NOMO-1 treated with dmso at 0.1 percent for 144 hours (cell line): ENCODE measurements around the gene ZNF311.
"Not testable (repeated sequence)": the region's sequence is repeated elsewhere in the genome, so short reads cannot be mapped to it uniquely, and the experiment has no call there.

Source experiments
- DNase-seq: peaks from one replicate; lab custom pipeline; 2025; ENCODE audit not compliant: unreplicated experiment; lab: John Stamatoyannopoulos, UW

ZNF311 gene

DNA sequence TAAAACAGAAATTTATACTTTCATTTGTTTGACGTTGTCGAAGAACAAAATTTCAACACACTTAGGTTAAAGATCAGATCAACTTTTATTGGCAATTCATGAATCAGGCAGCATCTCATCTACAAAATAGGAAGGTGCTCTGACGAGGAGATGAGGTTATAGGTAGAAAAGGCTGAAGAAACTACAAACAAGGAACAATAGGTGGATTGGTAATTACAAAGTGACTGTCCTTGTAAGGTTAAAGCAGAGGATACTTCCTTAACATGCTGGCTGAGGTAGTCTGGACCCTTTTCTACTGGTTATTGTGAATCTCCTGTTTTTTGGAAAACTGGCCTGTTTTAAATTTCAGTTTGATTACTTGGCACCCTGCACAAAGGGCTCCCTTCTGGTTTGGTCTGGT is 48.8 kb downstream of the ZNF311 start:
- DNase-seq: no peak

DNA sequence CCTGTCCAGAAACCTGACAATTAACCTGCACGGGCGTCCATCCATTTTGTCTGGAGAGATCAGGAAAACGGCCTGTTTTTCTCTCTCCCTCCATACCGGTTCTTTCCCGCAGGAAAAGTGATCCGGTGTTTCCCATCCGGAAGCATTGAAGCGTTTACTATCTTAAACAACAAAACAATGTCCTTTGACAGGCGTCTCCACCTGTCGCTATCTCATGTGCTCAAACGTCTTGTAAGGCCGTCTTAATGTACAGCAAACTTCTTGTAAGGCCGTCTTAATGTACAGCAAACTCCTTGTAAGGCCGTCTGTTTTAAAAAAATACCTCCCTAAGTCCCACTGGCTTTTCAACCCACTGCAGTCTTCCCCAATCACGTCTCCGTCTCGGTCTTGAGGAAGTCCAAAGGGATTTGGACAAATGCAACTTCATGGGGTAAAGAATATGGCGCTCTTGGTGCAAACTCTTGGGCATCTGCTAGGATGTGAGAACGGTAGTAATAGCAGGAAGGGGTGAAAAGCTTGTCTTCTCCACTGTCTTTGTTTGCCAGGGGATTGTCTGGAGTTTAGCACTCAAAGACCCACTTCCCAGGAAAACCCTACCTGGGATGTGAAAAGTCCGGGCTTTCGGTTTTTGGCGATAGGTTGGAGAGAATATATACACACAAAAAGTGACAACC is 51.4 kb downstream of the ZNF311 start:
- no peak for DNase-seq

GRCh38 chr6:28953039-28953584 is 52.0 kb downstream of the ZNF311 start:
- no peak for DNase-seq

DNA sequence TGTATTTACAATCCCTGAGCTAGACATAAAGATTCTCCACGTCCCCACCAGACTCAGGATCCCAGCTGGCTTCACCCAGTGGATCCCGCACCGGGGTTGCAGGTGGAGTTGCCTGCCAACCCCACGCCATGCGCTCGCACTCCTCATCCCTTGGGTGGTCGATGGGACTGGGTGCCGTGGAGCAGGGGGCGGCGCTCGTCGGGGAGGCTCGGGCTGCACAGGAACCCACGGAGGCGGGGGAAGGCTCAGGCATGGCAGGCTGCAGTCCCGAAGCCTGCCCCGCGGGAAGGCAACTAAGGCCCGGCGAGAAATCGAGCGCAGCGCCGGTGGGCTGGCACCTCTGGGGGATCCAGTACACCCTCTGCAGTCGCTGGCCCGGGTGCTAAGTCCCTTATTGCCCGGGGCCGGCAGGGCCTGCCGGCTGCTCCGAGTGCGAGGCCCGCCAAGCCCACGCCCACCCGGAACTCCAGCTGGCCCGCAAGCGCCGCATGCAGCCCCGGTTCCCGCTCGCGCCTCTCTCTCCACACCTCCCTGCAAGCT is 55.4 kb downstream of the ZNF311 start:
- not testable (repeated sequence) for DNase-seq

- no peak for DNase-seq
Measured at GRCh38 chr6:28948782-28949486, 56.2 kb downstream of the ZNF311 start.

GRCh38 chr6:28947831-28948270 is 57.3 kb downstream of the ZNF311 start:
- DNase-seq: no peak

DNA sequence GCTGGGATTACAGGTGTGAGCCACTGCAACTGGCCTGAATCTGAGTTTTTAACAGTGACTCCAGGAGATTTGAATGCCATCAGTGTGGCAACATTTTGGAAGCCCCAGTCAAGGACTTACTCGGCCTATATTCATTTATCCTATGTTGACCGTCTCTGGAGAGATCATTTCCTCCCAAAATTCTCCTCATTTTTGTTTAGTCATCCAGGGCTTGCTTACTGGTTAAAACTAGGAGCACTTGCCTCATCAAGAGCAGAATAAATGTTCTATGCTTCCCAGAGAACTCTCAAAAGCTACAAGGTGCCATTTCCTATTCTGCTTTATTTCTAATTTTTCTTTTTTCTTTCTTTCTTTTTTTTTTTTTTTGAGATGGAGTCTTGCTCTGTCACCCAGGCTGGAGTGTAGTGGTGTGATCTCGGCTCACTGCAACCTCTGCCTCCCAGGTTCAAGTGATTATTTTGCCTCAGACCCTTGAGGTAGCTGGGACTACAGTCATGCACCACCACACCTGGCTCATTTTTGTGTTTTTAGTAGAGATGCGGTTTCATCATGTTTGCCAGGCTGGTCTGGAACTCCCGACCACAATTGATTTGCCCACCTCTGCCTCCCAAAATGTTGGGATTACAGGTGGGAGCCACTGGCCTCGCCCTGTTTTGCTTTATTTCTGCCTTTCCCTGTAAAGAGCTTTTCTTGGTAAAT is 57.9 kb downstream of the ZNF311 start:
- no peak for DNase-seq

DNA sequence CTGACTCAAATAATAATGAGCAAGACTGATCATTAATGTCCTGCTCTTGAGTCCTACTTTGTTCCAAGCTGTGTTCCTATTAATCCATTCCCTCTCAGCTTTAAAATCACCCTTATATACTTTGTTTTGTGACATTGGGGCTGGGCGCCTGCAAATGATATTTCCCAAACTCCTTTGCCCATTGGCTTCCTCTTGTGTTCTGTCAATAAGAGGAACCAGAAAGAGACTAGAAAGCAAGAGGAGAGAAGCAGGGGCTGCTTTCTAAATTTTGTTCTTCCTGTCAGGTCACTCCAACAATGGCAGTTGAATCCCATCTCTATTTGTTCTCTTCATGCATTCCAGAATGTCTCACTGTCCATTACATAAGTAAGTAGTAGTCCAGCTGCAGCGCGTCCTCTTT is 59.8 kb downstream of the ZNF311 start:
- DNase-seq: peak; percentile 46
